Fibroblast of lung (primary cell): ENCODE results near the gene TMEM187. TPM values are rescaled to one million over a fixed set of nuclear protein-coding genes. Genes with fewer than 3 reads are reported as not detected.

Experiments
- DNase-seq, 2 donors: peaks; one replicate each; pipeline versions ENCODE4 v3.0.0 to v3.0.0-alpha.2; 2010; ENCODE audit warnings: low read depth in 2 of 2
- H2AFZ ChIP-seq: 2 replicates; pipeline ENCODE4 v1.5.1; 2012; ENCODE audit warnings: low read length, control low read depth, inconsistent platforms
- H3K27ac ChIP-seq: 2 replicates; pipeline ENCODE4 v1.5.1; 2011; ENCODE audit warnings: low read length, control low read depth; ENCODE audit not compliant: insufficient read depth
- H3K27me3 ChIP-seq: 2 replicates; pipeline ENCODE4 v1.5.1; 2011; ENCODE audit warnings: mild to moderate bottlenecking, low read length; ENCODE audit not compliant: control insufficient read depth, insufficient read depth
- H3K36me3 ChIP-seq: 2 replicates; pipeline ENCODE4 v1.5.1; 2011; ENCODE audit warnings: low read length; ENCODE audit not compliant: control insufficient read depth, insufficient read depth
- H3K4me1 ChIP-seq: 2 replicates; pipeline ENCODE4 v1.5.1; 2011; ENCODE audit warnings: low read length; ENCODE audit not compliant: control insufficient read depth, insufficient read depth; ENCODE audit errors: extremely low read depth
- H3K4me2 ChIP-seq: 2 replicates; pipeline ENCODE4 v1.5.1; 2011; ENCODE audit warnings: low read length, control low read depth; ENCODE audit not compliant: insufficient read depth; ENCODE audit errors: extremely low read depth
- H3K4me3 ChIP-seq, 4 experiments: fragments of 200-600 bp in 1 of 4; sonication (generic) in 1 of 4; replicated peaks in 1 of 4; 2 replicates each; pipeline ENCODE4 v1.5.1; 2011 to 2016; ENCODE audit warnings: low read length in 4 of 4, low read depth in 3 of 4, mild to moderate bottlenecking in 3 of 4, control low read depth in 2 of 4, inconsistent platforms in 1 of 4, mixed read lengths in 1 of 4; ENCODE audit not compliant: insufficient read depth in 1 of 4; ENCODE audit errors: control extremely low read depth in 1 of 4
- H3K79me2 ChIP-seq: 2 replicates; pipeline ENCODE4 v1.5.1; 2012; ENCODE audit warnings: mild to moderate bottlenecking, low read length, inconsistent platforms; ENCODE audit not compliant: control insufficient read depth, insufficient read depth
- H3K9ac ChIP-seq: 2 replicates; pipeline ENCODE4 v1.5.1; 2011; ENCODE audit warnings: mild to moderate bottlenecking, low read length, control low read depth; ENCODE audit not compliant: insufficient read depth
- H3K9me3 ChIP-seq: 2 replicates; pipeline ENCODE4 v1.5.1; 2012; ENCODE audit warnings: low read depth, low read length; ENCODE audit not compliant: control insufficient read depth, insufficient read depth
- H4K20me1 ChIP-seq: 2 replicates; pipeline ENCODE4 v1.5.1; 2011; ENCODE audit warnings: low read length; ENCODE audit not compliant: control insufficient read depth, insufficient read depth; ENCODE audit errors: extremely low read depth
- CTCF ChIP-seq, 2 donors: IDR thresholded peaks in 1 of 2; conservative IDR thresholded peaks in 1 of 2; 1 replicate in 1 of 2; 2 replicates in 1 of 2; pipeline ENCODE4 v1.5.1; 2011 to 2012; ENCODE audit warnings: low read length in 2 of 2, control low read depth in 1 of 2, inconsistent platforms in 1 of 2, low read depth in 1 of 2, mild to moderate bottlenecking in 1 of 2
- EZH2 ChIP-seq: IDR thresholded peaks from 2 replicates; pipeline ENCODE4 v1.5.1; 2012; ENCODE audit warnings: low read length, control low read depth, mild to moderate bottlenecking; ENCODE audit errors: missing control alignments
- polyA plus RNA-seq, 2 donors: library from polyadenylated mRNA; depleted of rRNA in 1 of 2; stranded (reverse) in 1 of 2; unstranded in 1 of 2; fragments of >200 nt; gene quantifications; 2 replicates each; pipeline ENCODE4 v1.2.1, GENCODE V29; 2011 to 2012; ENCODE audit warnings: missing spikeins in 1 of 2
- total RNA-seq: library from RNA; depleted of rRNA; stranded (reverse); fragments of >200 nt; gene quantifications from 2 replicates; pipeline ENCODE4 v1.2.1, GENCODE V29; 2014

The TMEM187 gene
- total and polyA plus RNA-seq, 2 donors (not counting 1 experiment from before 2014, with no cell fraction given), result 4.6 to 8.3 TPM

- Histone ChIP-seq H3K27me3 (no peaks in the 10 kb centered on the region), H2AFZ (no peak overlapping the region), H3K79me2 (peaks cover 3% of the 10 kb centered on the region), H3K4me3 (no peak overlapping the region), H3K36me3 (peaks cover 6% of the 10 kb centered on the region), H4K20me1 (no peaks in the 10 kb centered on the region), H3K9ac (no peak overlapping the region), H3K4me2 (no peak overlapping the region), H3K9me3 (no peaks in the 10 kb centered on the region), H3K4me1 (peaks cover under 1% of the 10 kb centered on the region), H3K27ac (no peak overlapping the region)
- TF ChIP-seq CTCF (conservative IDR thresholded peaks at IDR 0.05 in 1 of 2, IDR thresholded peaks at IDR 0.05 in 1 of 2; ENCODE audit: low read depth in 1 of 2, low read length in 2 of 2), result no peak
- TF ChIP-seq EZH2, result no peak
- no peak for DNase-seq
These were observed 56.1 kb downstream of the TMEM187 start for GRCh38 chrX:154028502-154029184.

- TF ChIP-seq EZH2, result no peak
- TF ChIP-seq CTCF (conservative IDR thresholded peaks at IDR 0.05 in 1 of 2, IDR thresholded peaks at IDR 0.05 in 1 of 2; ENCODE audit: low read depth in 1 of 2, low read length in 2 of 2), result no peak
- Histone ChIP-seq H3K36me3 (peaks cover 6% of the 10 kb centered on the region), H3K9ac (no peak overlapping the region), H2AFZ (no peak overlapping the region), H3K27me3 (no peaks in the 10 kb centered on the region), H3K4me3 (no peak overlapping the region), H3K9me3 (no peaks in the 10 kb centered on the region), H3K27ac (no peak overlapping the region), H3K4me2 (no peak overlapping the region), H4K20me1 (no peaks in the 10 kb centered on the region), H3K79me2 (peaks cover 3% of the 10 kb centered on the region), H3K4me1 (no peaks in the 10 kb centered on the region)
- no peak for DNase-seq
These were observed 56.9 kb downstream of the TMEM187 start for GRCh38 chrX:154029439-154029838.

GRCh38 chrX:154030266-154030665 is 57.7 kb downstream of the TMEM187 start:
- no peak for DNase-seq
- no peak overlapping the region for H3K27ac ChIP-seq
- no peak overlapping the region for H3K4me3 ChIP-seq
- no peaks in the 10 kb centered on the region for H3K9me3 ChIP-seq
- no peaks in the 10 kb centered on the region for H3K4me1 ChIP-seq
- H3K36me3 ChIP-seq, result peaks cover 6% of the 10 kb centered on the region
- no peaks in the 10 kb centered on the region for H3K27me3 ChIP-seq
- H3K9ac ChIP-seq, result no peak overlapping the region
- TF ChIP-seq CTCF (conservative IDR thresholded peaks at IDR 0.05 in 1 of 2, IDR thresholded peaks at IDR 0.05 in 1 of 2; ENCODE audit: low read depth in 1 of 2, low read length in 2 of 2) (no peak), EZH2 (no peak)
- H2AFZ ChIP-seq, result no peak overlapping the region
- no peak overlapping the region for H3K4me2 ChIP-seq
- no peaks in the 10 kb centered on the region for H4K20me1 ChIP-seq
- H3K79me2 ChIP-seq, result peaks cover 3% of the 10 kb centered on the region
